IPS-18c (cell line): ENCODE results near the gene AWAT2.

Experiments
- H3K4me3 ChIP-seq: 2 replicates; pipeline ENCODE4 v1.7.0; 2013; ENCODE audit warnings: low read depth, mild to moderate bottlenecking, low read length, moderate library complexity; ENCODE audit not compliant: insufficient read depth
- H3K9me3 ChIP-seq: one replicate; pipeline ENCODE4 v1.6.1; 2013; ENCODE audit warnings: mild to moderate bottlenecking, low read length, moderate library complexity; ENCODE audit not compliant: control insufficient read depth, insufficient read depth

Gene AWAT2

GRCh38 chrX:70046978-70047377 is 2.8 kb downstream of the AWAT2 start:
- Histone ChIP-seq H3K9me3 (peaks cover 6% of the 10 kb centered on the region), H3K4me3 (no peak overlapping the region)

DNA sequence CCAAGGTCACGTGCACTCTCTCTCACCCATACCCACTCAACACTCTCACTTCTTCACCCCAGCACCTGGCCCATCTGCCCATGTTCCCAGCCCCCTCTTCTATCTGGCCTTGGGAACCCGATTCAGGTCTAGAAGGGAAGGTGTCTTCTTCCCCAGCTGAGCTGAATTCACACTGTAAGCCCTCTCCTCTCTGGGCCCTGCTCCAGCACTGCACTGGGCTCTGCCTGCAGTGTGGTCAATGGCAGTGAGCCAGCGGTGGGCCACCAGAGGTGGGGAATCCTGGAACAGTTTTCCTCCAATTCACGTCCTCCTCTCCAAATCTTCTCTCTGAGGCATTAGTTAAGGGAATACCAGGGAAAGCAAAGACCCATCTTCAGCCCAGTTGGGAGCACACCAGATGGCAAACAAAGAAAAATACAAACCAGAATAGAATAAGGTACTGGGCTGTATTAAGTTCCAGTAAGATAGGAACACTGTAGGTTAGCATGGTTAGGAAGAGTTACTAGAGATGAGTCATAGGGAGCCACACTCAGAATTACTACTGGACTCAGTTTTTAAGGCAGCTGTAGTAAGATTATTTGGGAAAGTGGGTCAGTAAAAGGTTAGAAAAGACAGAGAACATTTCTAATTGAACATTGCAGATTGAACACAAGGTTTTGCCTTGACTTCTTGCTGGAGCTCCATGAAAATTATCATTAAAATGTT is 5.0 kb downstream of the AWAT2 start:
- Histone ChIP-seq H3K4me3 (no peak overlapping the region), H3K9me3 (peaks cover 3% of the 10 kb centered on the region)

GRCh38 chrX:70043685-70044084 is 6.1 kb downstream of the AWAT2 start:
- H3K9me3 ChIP-seq = peaks cover 3% of the 10 kb centered on the region
- H3K4me3 ChIP-seq = no peak overlapping the region

DNA sequence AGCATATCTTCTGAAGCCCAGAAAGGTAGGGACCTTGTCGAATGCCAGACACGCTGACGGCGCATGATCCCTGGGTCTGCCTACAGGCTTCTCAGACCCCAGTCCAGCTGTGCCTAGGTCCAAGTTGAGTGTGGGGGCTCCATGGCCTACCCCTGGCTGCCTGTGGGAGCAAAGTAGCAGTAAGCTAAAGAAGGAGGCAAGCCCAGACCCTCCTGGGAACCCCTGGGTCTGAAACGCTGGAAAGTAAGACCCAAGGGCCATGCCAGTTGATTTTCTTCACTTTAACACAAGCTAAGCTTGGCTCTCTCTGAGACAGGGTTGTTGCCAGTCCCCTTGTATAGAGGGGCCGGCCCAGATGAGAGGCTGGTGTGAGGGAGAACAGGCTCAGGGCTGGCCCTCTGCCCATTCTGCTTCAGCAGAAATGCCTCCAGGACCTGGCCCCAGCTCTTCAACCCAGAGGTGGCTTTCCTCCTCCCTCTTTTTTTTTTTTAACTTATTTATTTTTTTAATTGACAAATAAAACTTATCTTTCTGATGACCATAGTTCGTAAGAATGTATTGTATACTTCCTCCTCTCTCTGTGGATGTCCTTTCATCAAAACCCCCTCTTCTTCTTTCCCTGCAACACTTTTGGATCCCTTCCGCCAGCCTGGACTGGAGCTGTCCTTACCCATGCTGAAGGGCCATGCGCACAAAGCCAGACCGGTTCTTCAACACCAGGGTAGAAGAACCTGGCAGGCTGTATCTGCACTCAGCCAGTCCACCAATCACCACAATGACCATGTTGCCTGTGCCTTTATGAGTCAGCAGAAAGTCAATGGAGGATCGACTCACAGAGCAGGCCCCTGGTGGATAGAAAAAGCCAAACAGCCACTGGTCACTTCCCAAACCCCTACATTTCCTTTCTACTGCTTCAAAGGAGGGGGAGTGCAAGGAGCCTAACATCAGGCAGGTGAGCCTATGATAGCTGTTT is 7.1 kb downstream of the AWAT2 start:
- Histone ChIP-seq H3K9me3 (peaks cover 5% of the 10 kb centered on the region), H3K4me3 (no peak overlapping the region)

GRCh38 chrX:70041993-70042392 is 7.7 kb downstream of the AWAT2 start:
- Histone ChIP-seq H3K4me3 (no peak overlapping the region), H3K9me3 (peaks cover 5% of the 10 kb centered on the region)

DNA sequence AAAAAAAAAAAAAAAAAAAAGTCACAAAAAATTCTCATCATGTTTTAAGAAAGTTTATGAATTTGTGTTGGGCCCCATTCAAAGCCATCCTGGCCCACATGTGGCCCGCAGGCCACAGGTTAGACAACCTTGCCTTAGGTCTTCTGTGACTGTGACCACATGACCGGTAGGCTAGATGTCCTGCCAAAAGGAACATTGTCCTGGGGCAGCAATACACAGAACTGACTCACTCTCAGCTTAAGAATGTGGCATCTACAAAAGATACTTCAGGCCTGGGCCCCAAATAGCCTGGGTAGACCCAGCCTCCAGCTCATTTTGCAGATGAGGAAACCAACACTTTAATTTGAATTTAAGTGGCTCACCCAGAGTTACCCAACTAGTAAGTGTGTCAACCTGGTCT is 10.0 kb downstream of the AWAT2 start:
- H3K9me3 ChIP-seq = peaks cover 7% of the 10 kb centered on the region

DNA sequence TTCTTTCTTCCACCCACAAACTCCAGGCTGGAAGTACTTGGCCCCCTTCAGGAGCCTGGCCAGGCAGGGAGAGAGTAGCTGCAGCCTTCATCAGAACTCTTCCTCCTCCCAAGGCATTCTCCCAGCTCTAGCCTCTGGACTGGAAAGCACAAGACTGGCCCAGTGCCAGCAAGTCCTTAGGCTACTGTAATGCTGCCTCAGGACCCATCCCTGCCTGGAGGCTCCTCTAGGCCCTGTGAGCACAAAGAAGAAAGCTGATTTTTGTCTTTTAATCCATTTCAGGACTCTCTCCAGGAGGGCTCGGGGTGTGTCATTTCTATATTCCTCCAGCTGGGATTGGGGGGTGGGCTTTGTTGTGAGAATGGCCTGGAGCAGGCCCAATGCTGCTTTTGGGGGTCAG is 10.8 kb downstream of the AWAT2 start:
- H3K4me3 ChIP-seq = no peak overlapping the region
- H3K9me3 ChIP-seq = peaks cover 7% of the 10 kb centered on the region

More for the DNA sequence above, 10.0 kb downstream of the AWAT2 start:
- H3K4me3 ChIP-seq = no peak overlapping the region

DNA sequence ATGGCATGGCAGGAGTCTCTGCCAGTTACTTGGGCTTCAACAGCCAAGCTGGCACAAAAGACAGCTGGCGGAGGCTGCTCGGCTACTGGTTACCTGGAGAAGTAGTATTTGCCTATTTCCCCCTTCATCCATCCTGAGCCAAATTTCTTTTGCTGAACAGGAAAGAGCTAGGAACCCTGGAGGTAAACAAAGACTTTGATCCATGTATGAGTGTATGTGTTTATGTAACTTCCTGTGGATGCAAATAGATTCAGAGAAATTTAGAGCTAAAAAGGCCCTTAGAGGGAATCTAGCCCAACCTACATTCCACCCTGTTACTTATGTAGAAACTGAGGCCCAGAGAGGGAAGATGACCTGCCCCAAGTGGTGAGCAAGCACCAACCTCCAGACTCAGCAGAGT is 11.2 kb downstream of the AWAT2 start:
- Histone ChIP-seq H3K9me3 (peaks cover 4% of the 10 kb centered on the region), H3K4me3 (no peak overlapping the region)

GRCh38 chrX:70034646-70035045 is 15.1 kb downstream of the AWAT2 start:
- Histone ChIP-seq H3K9me3 (peaks cover 4% of the 10 kb centered on the region), H3K4me3 (no peak overlapping the region)

DNA sequence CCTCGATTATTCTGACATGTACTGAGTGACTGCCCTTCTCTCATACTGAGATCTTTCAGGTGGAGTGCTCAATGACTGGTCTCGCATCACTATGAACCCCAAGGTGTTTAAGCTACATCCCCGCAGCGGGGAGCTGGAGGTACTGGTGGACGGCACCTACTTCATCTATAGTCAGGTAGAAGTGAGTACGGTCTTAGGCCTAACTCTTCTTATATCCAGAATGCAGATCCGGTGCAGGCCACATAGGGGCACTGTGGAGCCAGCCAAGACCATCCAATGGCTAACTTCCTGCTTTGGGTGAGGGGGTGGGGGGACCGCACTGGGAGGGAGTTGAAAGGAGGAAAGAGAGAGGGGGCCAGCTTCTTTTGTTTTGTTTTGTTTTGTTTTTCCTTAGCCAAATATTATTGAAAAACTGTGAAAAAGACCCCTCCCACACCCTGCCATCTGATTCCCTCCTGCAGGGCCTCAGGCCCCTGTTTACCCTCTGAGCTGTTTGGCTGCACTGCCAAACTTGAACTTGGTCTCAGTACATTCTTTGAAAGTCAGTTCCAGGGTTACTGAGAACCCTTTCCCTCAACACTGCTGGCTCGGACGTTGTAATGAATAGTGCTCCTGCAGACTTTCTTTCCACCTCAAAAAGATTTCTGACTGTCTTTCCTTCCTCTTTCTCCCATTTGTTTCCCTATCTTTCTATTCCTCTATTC is 16.2 kb downstream of the AWAT2 start:
- H3K4me3 ChIP-seq = no peak overlapping the region
- peaks cover 4% of the 10 kb centered on the region for H3K9me3 ChIP-seq

DNA sequence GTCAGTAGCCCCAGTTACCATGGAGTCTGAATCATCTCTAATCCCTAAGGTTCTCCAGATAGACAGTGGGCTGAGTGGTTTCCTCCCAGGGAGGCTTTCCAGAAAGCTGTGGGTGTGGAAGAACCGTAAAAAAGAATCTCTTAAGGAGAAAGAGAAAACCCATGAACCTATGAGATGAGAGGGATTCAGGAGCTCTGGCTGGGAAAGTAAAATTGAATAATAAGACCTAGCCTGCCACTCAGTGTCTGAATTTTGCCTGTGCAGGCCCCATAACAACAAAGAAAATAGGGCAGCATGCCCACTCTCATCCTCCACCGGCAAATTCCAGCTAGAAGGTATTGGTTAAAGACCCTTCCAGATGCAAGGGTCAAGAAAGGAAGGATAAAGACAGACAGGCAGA is 16.9 kb downstream of the AWAT2 start:
- peaks cover 3% of the 10 kb centered on the region for H3K9me3 ChIP-seq
- no peak overlapping the region; the same call in 1 of the 2 replicates for H3K4me3 ChIP-seq

DNA sequence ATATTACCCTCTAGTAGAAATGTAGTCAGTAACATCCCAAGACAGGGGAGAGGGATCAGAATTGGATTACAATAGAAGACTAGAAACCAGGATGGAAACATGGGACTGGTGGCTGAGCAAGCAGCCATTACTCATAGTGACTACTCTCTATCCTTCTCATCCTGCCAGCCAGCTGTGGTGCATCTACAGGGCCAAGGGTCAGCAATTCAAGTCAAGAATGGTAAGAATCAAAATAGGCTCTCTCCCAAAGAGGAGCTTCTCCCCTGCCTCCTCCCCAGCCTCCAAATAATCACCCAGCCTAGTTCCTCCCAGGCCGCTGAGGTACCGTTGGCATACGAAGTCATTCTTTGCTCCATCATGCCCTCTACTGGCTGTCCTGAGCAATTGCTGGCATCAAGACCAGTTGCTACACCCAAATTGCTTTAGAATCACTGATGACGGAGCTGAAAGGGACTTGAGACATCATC is 19.4 kb downstream of the AWAT2 start:
- Histone ChIP-seq H3K4me3 (no peak overlapping the region), H3K9me3 (peaks cover 3% of the 10 kb centered on the region)

GRCh38 chrX:70029863-70030262 is 19.9 kb downstream of the AWAT2 start:
- Histone ChIP-seq H3K9me3 (peaks cover 5% of the 10 kb centered on the region), H3K4me3 (no peak overlapping the region)

DNA sequence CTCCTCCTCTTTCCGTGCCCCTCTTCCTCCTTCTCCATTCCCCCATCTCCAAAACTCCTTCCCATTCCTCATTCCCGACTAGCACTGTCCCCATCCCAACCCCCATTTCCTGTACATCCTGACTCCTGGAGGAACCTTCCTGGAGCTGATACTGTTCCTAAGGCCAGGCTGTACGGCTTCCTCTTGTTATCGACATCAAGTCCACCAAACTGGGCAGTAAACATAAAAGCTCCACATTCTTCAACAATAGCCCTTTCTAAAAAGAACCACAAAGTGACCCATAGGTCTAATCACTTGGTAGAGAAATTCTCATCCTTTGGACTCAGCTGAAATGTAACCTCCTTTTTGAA is 22.9 kb downstream of the AWAT2 start:
- peaks cover 4% of the 10 kb centered on the region for H3K9me3 ChIP-seq
- no peak overlapping the region for H3K4me3 ChIP-seq

- H3K4me3 ChIP-seq = no peak overlapping the region
- peaks cover 4% of the 10 kb centered on the region for H3K9me3 ChIP-seq
These were observed 23.5 kb downstream of the AWAT2 start for GRCh38 chrX:70026112-70026850.

GRCh38 chrX:70025464-70025863 is 24.3 kb downstream of the AWAT2 start:
- peaks cover 4% of the 10 kb centered on the region for H3K9me3 ChIP-seq
- no peak overlapping the region for H3K4me3 ChIP-seq

GRCh38 chrX:70022616-70023015 is 27.1 kb downstream of the AWAT2 start:
- Histone ChIP-seq H3K9me3 (peaks cover 4% of the 10 kb centered on the region), H3K4me3 (no peak overlapping the region)
